Spleen (tissue), 7 donors: ENCODE results near the gene UBASH3B.

Experiments
- POLR2A ChIP-seq, 3 donors: fragments of 450-650 bp; IDR thresholded peaks; one replicate each; pipeline ENCODE4 v1.5.1; 2017; ENCODE audit warnings: antibody characterized with exemption in 3 of 3, mild to moderate bottlenecking in 1 of 3
- POLR2AphosphoS5 ChIP-seq, 3 donors: sonication (generic); formaldehyde crosslinking; IDR thresholded peaks; one replicate each; pipeline ENCODE4 v1.5.1; 2017; ENCODE audit warnings: antibody characterized with exemption in 3 of 3
- TF ChIP-seq, protein P1 (sequence below), 11 experiments: fragments of 200-600 bp in 7 of 11; fragments of 450-650 bp in 4 of 11; sonication (generic) in 4 of 11; IDR thresholded peaks in 8 of 11; conservative IDR thresholded peaks in 3 of 11; 1 replicate in 7 of 11; 2 replicates in 4 of 11; pipeline versions ENCODE4 v1.4.0 to v1.8.0; 2016 to 2021; ENCODE audit warnings: antibody characterized with exemption in 11 of 11, inconsistent platforms in 4 of 11, mild to moderate bottlenecking in 1 of 11
- donor health status: DM: no; HTN: no; CAD: no; lungs with moderate emphysema.
- donor health status: DM: no; HTN: no; CAD: no.
- donor health status: DM: no; HTN: no; CAD: no.

DNA sequence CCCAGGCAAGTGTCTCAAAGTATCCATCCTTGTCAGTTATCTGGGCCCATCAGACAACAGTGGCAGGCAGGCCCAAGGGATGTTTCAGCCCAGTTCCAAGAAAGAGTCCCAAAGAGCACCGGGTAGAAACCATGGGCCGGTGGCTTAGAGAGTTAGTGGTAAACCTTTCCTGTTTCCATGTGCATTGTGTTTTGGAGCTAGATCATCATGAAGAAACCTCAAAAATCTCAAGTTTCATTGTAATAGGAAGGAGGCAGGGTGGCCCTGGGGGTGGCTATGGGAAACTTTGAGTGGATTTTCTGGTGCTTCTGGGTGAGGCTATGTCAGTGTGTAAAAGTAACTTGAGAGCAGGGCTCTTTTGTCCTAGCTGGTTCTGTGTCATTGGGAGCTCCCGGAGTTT is 68.1 kb downstream of the UBASH3B start:
- TF ChIP-seq, protein P1, sequence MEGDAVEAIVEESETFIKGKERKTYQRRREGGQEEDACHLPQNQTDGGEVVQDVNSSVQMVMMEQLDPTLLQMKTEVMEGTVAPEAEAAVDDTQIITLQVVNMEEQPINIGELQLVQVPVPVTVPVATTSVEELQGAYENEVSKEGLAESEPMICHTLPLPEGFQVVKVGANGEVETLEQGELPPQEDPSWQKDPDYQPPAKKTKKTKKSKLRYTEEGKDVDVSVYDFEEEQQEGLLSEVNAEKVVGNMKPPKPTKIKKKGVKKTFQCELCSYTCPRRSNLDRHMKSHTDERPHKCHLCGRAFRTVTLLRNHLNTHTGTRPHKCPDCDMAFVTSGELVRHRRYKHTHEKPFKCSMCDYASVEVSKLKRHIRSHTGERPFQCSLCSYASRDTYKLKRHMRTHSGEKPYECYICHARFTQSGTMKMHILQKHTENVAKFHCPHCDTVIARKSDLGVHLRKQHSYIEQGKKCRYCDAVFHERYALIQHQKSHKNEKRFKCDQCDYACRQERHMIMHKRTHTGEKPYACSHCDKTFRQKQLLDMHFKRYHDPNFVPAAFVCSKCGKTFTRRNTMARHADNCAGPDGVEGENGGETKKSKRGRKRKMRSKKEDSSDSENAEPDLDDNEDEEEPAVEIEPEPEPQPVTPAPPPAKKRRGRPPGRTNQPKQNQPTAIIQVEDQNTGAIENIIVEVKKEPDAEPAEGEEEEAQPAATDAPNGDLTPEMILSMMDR (IDR thresholded peaks at IDR 0.05 in 8 of 11, conservative IDR thresholded peaks at IDR 0.05 in 3 of 11) = no peak
- TF ChIP-seq POLR2A (IDR thresholded peaks at IDR 0.05) = no peak
- TF ChIP-seq POLR2AphosphoS5 (IDR thresholded peaks at IDR 0.05) = no peak
